Mononuclear cell (primary cell): ENCODE results near the gene IRF7. TPM values are rescaled to one million over a fixed set of nuclear protein-coding genes. Genes with fewer than 3 reads are reported as not detected.
A peak's percentile ranks its signal among the peaks of the same experiment; 100 is the strongest.

Source experiments
- H3K27me3 ChIP-seq: 2 replicates; pipeline ENCODE4 v1.6.0; 2011; ENCODE audit warnings: low read length, control low read depth; ENCODE audit not compliant: insufficient read depth
- H3K4me1 ChIP-seq: 2 replicates; pipeline ENCODE4 v1.5.1; 2011; ENCODE audit warnings: mild to moderate bottlenecking, low read length, control low read depth; ENCODE audit not compliant: insufficient read depth
- H3K4me3 ChIP-seq: 2 replicates; pipeline ENCODE4 v1.5.1; 2011; ENCODE audit warnings: mild to moderate bottlenecking, low read length, moderate library complexity
- H3K9me3 ChIP-seq: 2 replicates; pipeline ENCODE4 v1.5.1; 2011; ENCODE audit warnings: low read depth, mild to moderate bottlenecking, control low read depth, low read length
- total RNA-seq: library from RNA; depleted of rRNA; stranded (reverse); fragments of >200 nt; gene quantifications from one replicate; pipeline ENCODE4 v1.2.3, GENCODE V29; 2012

IRF7 gene
- total RNA-seq, 1 donor, result 50.9 TPM

DNA sequence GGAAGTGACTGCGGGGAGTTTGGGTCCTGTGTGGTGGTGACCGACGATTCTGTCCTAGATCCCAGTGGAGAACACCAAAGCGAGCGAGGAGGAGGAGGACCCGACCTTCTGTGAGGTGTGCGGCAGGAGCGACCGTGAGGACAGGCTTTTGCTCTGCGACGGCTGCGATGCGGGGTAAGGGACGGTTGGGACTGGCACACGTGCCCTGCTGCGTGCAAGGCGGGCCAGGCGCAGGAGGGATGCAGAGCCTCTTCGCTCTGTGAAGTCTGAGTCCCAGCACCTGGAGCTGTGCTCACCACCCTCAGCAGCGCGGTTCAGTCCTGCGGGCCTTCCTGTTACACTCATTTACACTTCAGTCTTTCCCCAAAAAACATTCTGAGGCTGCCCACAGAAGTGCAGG is 23.2 kb downstream of the IRF7 start:
- Histone ChIP-seq H3K4me1 (peaks cover 11% of the 10 kb centered on the region), H3K9me3 (no peaks in the 10 kb centered on the region), H3K4me3 (no peak overlapping the region)

GRCh38 chr11:590997-591396 is 24.8 kb downstream of the IRF7 start:
- Histone ChIP-seq H3K9me3 (no peaks in the 10 kb centered on the region), H3K4me1 (peaks cover 23% of the 10 kb centered on the region), H3K27me3 (no peaks in the 10 kb centered on the region), H3K4me3 (no peak overlapping the region)

More for the DNA sequence above, 23.2 kb downstream of the IRF7 start:
- no peaks in the 10 kb centered on the region for H3K27me3 ChIP-seq

GRCh38 chr11:589798-590197 is 26.0 kb downstream of the IRF7 start:
- H3K4me1 ChIP-seq, result peaks cover 23% of the 10 kb centered on the region
- no peaks in the 10 kb centered on the region for H3K9me3 ChIP-seq
- H3K27me3 ChIP-seq, result no peaks in the 10 kb centered on the region
- no peak overlapping the region for H3K4me3 ChIP-seq

- no peaks in the 10 kb centered on the region for H3K9me3 ChIP-seq
- no peaks in the 10 kb centered on the region for H3K27me3 ChIP-seq
- no peak overlapping the region for H3K4me3 ChIP-seq
- H3K4me1 ChIP-seq, result peaks cover 23% of the 10 kb centered on the region
These were observed 27.8 kb downstream of the IRF7 start for GRCh38 chr11:587978-588380.

DNA sequence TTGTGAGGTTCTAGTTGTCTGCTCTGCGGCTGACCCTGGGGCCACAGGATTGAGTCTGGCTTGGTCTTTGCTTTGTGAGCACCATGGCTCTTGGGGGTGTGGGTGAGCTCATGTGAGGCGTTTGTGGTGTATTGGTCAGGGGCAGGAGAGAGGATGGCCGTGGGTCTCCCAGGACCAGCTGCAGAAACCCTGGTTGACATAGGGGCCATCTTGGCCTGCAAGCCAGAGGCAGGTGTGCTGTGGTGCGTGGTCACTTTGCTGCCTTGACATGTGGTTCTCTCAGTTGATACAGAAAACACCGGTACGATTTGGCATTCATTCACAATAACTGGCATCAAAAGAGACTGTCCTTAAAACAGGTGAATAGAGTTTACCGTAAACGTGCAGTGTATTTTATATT is 28.2 kb downstream of the IRF7 start:
- Histone ChIP-seq H3K4me1 (peaks cover 23% of the 10 kb centered on the region), H3K9me3 (no peaks in the 10 kb centered on the region), H3K4me3 (no peak overlapping the region), H3K27me3 (no peaks in the 10 kb centered on the region)

GRCh38 chr11:586376-587316 is 29.1 kb downstream of the IRF7 start:
- no peaks in the 10 kb centered on the region for H3K27me3 ChIP-seq
- H3K4me3 ChIP-seq, result no peak overlapping the region
- H3K9me3 ChIP-seq, result no peaks in the 10 kb centered on the region
- H3K4me1 ChIP-seq, result peaks cover 23% of the 10 kb centered on the region

- Histone ChIP-seq H3K9me3 (no peaks in the 10 kb centered on the region), H3K4me3 (no peak overlapping the region), H3K27me3 (no peaks in the 10 kb centered on the region), H3K4me1 (peaks cover 30% of the 10 kb centered on the region)
These were observed 31.5 kb downstream of the IRF7 start for GRCh38 chr11:584287-584686.

DNA sequence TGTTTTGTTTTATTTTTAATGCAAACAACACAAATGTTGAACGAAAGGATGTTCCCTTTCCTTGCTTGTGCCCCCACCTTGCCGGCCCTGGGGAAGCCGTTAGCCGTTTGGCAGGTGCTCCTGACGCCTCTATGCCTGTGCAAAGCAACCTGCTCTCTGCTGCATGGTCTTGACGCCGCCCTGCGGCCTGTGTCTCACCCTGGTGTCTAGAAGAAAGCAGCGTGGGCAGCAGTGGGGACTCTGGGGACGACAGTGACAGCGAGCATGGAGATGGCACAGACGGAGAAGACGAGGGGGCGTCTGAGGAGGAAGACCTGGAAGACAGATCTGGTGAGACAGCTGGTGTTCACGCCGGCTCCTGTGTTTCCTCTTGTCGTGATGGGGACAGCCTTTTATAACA is 34.0 kb downstream of the IRF7 start:
- Histone ChIP-seq H3K9me3 (no peaks in the 10 kb centered on the region), H3K4me3 (no peak overlapping the region), H3K27me3 (no peaks in the 10 kb centered on the region), H3K4me1 (peaks cover 35% of the 10 kb centered on the region)

DNA sequence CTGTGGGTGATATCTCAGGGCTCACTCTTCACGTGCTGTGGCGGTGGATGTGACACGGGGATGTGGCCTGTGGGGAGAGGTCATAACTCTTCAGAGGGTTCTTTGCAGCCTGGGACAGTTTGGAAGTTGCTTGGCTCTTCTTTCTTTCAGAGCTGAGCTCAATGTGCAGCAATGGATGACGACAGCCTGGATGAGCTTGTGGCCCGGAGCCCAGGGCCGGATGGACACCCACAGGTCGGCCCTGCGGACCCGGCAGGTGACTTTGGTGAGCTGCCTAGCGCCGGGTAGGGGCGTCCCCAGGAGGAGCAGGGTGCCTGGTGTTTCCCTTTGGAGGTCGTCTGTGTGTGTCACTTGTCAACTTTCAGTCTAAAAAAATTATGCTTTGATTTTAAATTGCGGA is 34.4 kb downstream of the IRF7 start:
- Histone ChIP-seq H3K4me1 (peaks cover 31% of the 10 kb centered on the region), H3K27me3 (no peaks in the 10 kb centered on the region), H3K9me3 (no peaks in the 10 kb centered on the region), H3K4me3 (no peak overlapping the region)

DNA sequence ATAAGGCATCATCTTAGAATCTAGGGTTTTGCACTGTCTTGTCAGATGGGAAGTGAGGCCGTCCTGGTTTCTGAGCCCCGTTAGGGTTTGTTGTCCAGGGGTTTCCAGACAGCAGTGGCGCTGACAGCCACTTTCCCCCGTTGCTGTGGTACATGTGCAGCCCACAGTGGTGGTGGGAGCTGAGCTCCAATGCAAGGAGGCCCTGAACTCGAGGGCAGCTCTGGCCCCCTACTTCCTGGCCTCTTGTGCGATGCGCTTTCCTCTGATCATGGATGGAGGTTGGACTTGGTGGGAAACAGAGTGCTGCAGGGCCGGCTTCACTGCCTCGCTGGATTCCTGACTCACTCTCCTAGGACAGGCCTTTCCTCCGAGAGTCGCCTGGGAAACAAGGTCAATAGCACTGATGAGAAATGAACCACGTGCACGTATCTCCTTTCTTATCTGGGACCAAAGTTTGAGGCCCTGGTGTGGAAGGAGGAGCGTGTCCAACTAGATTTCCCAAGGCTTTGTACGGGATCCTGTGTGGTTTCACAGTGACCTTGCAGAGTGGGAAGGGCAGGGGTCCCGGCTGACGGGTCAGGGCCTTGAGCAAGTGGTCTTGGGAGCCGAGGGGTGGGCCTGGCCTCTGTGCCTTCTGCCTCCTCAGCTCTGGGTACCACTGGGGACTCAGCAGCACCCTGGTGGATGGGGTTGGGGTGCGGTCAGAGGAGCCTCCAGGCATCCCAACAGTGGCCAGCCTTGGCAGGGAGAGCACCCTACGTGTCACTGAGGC is 35.7 kb downstream of the IRF7 start:
- Histone ChIP-seq H3K27me3 (peaks cover 1% of the 10 kb centered on the region), H3K4me1 (peaks cover 37% of the 10 kb centered on the region), H3K4me3 (no peak overlapping the region), H3K9me3 (no peaks in the 10 kb centered on the region)

DNA sequence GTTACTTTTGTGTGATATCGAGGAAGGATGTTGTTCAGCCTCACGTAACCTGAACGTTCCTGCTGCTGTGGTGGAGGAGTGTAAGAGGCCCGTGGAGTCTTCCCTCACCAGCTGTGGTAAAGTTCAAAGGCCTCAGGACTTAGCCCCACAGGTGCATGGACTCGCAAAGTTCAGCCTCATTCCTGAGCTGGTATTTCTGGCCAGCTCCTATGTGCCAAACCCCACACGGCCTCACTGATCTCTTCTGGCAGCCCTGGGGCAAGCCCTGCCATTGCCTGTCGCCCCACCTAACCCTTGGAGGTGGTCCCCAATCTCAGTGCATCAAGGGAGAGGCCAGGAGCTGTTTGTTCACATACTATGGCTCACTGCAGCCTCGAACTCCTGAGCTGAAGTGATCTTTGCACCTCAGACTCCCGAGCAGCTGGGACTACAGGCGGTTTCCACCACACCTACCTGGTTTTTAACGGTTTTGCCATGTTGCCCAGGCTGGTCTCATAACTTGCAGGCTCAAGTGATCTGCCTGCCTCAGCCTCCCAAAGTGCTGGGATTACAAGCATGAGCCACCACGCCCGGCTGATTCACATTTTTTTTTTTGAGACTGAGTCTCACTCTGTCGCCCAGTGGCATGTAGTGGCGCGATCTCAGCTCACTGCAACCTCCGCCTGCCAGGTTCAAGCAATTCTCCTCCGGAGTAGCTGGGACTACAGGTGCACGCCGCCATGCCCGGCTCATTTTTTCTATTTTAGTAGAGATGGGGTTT is 37.3 kb downstream of the IRF7 start:
- Histone ChIP-seq H3K4me3 (no peak overlapping the region), H3K9me3 (no peaks in the 10 kb centered on the region), H3K27me3 (peaks cover 7% of the 10 kb centered on the region), H3K4me1 (peaks cover 40% of the 10 kb centered on the region)

DNA sequence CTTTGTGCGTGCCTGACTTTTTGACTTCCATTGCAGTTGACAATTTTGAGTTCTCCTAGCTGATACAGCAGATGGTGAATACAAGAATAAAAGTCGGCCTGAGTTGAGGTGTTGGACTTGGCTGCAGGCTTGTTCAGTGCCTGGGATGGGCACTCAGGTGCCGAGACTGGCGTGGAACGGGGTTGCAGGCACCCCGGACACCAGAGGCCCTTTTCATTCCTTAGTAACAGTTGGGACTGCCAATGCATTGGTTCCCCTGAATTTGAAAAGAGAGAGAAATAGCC is 38.2 kb downstream of the IRF7 start:
- H3K4me3 ChIP-seq, result no peak overlapping the region

DNA sequence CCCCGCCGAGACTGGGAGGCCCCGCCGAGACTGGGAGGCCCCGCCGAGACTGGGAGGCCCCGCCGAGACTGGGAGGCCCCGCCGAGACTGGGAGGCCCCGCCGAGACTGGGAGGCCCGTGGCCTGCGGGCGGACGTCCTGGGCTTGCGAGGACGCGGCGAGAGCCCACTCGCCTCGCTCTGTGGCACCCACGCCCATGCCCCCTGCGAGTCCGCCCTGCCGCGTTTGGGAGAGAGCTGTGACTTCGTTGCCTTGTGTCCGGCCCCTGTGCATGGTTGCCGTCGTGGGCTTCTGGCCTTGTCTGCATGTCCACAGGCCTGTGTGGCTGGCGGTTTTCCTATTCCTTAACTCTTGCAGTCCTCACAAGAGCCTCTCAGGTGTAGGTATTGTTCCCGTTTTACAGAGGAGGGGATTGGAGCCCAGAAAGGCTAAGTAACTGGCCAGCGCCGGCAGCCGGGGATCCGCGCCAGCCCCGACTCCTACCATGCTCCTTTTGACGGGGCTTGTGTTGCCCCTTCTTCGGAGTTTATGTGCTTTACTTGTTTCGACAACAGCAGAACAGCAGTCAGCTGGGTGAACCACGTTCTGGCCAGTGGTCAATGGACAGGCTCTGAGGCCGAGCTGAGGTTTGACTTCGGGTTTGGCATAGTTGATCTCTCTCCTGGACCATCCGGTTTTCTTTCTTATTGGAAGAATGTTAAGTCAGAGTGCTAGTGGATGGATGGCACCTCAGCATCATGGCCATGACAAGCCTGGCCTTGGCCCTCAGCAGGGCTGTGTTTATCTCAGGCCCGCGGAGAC is 38.7 kb downstream of the IRF7 start:
- Histone ChIP-seq H3K27me3 (peaks cover 7% of the 10 kb centered on the region), H3K4me3 (peak overlapping the region; percentile 76), H3K4me1 (peaks cover 40% of the 10 kb centered on the region), H3K9me3 (no peaks in the 10 kb centered on the region)

More for the DNA sequence above, 38.2 kb downstream of the IRF7 start:
- peaks cover 40% of the 10 kb centered on the region for H3K4me1 ChIP-seq
- no peaks in the 10 kb centered on the region for H3K9me3 ChIP-seq
- peaks cover 7% of the 10 kb centered on the region for H3K27me3 ChIP-seq

DNA sequence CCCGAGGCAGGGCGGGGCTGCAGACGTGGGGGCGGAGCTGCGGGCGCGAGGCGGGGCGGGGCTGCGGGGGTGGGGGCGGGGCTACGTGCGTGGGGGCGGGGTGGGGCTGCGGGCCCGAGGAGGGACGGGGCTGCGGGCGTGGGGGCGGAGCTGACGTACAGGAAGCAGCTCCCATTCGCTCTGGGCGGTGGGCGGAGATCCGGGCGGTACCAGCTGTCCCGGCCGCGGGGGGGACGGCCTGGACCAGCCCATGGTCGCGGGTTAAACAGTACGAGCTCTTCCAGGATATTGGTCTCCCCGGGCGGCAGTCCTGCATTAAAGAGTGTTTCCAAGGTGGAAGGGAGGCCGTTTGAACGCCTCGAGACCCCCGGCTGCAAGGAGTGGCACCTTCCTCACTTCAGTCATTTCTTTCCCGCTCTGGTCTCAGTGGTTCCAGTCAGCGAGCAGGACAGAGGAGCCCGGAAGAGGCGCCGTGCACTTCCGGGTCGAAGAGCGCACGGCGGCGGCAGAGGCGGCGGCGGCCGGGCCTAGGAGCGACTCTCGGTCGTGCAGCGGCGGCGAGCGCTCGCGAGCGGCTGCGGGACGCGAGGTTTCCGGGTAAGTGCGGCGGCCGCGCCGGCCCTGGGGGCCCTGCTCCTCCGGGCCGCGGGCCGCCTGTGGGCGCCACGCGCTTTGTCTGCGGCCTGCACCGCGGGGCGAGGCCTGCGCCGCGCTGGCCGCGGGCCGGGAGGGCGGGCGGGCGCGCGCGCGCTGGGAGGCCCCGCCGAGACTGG is 39.6 kb downstream of the IRF7 start, which contains the start of gene PHRF1:
TSS of gene PHRF1 (plus strand) at position 475 of the 773 bp plus-strand sequence. CDS start 5,043 bp downstream, outside the sequence.
- no peaks in the 10 kb centered on the region for H3K9me3 ChIP-seq
- H3K4me3 ChIP-seq, result peak within 1 kb of the TSS; percentile 76
- peaks cover 40% of the 10 kb centered on the region for H3K4me1 ChIP-seq
- peaks cover 7% of the 10 kb centered on the region for H3K27me3 ChIP-seq
